ENCODE measurements around the gene IQCK.
"Not testable (repeated sequence)": the region's sequence is repeated elsewhere in the genome, so short reads cannot be mapped to it uniquely, and the experiment has no call there.

The IQCK gene

GRCh38 chr16:19717741-19718623 lies at the start of gene IQCK, which contains the start of gene KNOP1:
Gene IQCK (plus strand): TSS chr16:19718271. CDS start chr16:19718307, 36 bp downstream.
Gene KNOP1 (minus strand): TSS chr16:19718227. CDS start chr16:19715035, 3,192 bp downstream.
- peak; percentile 86 for DNase-seq

DNA sequence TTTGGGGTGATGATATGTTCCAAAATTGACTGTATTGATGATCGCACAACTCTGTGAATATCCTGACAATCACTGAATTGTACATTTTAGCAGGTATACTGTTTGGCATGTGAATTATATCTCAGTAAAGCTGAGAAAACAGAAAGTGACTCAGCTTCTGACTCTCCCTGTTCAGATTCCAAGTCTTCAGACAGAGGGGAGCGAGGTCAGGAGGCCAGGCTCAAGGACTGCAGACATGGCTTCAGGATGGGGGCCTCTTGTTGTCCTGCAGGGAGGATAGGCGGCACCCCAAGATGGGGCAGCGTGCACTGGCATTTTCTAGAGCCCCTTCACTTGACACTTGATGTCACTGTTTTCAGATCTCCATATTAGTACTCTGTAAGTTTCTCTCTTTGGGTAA lies 45.7 kb upstream of the IQCK start:
- no peak for DNase-seq

DNA sequence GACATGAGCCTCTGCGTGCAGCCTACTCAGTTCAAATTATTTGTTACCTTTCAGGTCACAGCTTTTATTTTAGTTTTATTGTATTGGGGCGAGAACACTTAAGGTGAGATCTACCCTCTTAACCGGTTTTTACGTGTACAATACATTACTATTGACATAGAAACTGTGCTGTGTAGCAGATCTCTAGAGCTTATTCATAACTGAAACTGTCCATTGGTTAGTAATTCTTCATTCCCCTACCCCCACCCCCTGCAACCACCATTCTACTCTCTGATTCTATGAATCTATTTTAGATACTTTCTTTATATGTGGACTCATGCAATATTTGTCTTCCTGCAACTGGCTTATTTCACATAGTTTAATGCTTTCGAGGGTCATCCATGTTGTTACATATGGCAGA lies 43.6 kb upstream of the IQCK start:
- DNase-seq = no peak

GRCh38 chr16:19677402-19677801 lies 40.7 kb upstream of the IQCK start:
- DNase-seq = no peak

- DNase-seq = no peak
Observed at GRCh38 chr16:19678804-19679203, 39.3 kb upstream of the IQCK start.

DNA sequence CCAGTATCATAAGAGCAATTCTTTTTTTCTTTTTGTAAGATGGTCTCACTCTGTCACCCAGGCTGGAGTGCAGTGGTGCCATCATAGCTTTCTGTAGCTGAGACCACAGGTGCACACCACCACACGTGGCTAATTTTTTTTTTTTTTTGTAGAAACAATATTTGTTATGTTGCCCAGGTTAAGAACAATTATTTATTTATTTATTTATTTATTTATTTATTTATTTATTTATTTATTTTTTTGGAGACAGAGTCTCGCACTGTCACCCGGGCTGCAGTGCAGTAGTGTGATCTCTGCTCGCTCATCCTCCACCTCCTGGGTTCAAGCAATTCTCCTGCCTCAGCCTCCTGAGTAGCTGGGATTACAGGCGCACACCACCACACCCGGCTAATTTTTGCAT lies 38.8 kb upstream of the IQCK start:
- DNase-seq = not testable (repeated sequence)

GRCh38 chr16:19680881-19681340 lies 37.2 kb upstream of the IQCK start:
- no peak for DNase-seq

GRCh38 chr16:19681637-19682036 lies 36.4 kb upstream of the IQCK start:
- DNase-seq = no peak

GRCh38 chr16:19683453-19684236 lies 34.4 kb upstream of the IQCK start:
- no peak for DNase-seq

DNA sequence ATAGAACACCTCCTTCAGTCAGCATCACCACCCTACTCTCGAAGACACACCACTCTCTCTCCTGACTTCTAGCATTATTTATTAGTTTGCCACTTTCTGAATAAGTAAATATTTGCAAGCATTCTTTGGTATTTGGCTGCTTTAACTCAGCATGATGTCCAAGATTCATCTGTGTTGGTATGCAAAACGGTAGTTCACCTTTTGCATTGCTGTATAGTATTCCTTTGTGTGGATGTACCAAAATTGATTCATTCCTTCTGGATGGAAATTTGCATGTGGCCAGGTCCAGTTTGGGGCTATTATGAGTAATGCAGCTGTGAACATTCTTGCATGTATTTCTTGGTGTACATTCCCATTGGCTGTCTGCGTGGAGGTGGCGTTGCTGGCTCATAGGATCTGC lies 32.9 kb upstream of the IQCK start:
- no peak for DNase-seq

DNA sequence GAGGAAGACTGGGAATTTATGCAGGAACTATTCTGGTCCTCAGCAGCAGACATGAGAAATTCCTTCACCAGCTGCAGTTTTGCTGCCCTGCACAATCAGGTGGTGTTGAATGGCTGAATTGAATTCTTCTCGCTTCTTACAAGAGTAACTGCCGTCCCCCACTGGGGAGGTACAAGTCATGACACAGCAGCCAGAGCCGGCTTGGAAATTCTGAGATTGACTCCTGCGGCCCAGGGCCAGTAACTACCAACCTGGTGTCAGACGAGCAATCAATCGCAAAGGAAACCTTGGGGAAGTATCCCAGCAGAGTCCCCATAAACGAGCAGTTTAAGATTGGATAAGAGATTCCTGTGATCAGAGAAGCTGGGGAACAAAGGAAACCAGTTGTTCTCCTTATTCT lies 30.8 kb upstream of the IQCK start:
- no peak for DNase-seq

GRCh38 chr16:19688396-19689024 lies 29.6 kb upstream of the IQCK start:
- no peak for DNase-seq

- no peak for DNase-seq
Observed at GRCh38 chr16:19689342-19689741, 28.7 kb upstream of the IQCK start.

DNA sequence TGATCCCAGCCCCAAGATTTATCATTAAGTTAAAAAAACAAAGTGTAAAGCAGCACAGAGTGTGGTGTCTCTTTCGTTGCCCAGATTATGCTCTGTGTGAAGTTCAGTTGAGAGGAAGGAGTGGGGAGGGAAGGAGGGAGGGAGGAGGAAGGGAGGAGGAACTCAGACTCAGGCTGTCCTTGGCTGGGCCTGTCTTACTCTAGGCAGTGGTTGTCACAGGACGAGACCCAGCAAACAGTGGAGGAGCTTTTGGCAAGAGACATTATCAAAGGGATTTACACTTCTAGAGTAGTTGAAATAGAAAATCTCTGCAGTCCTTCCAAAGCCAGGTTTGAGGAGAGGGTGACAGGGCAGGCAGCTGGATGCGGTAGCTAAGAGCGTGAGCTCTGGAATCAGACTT lies 27.9 kb upstream of the IQCK start:
- DNase-seq = no peak

GRCh38 chr16:19691161-19691711 lies 26.8 kb upstream of the IQCK start:
- no peak for DNase-seq

DNA sequence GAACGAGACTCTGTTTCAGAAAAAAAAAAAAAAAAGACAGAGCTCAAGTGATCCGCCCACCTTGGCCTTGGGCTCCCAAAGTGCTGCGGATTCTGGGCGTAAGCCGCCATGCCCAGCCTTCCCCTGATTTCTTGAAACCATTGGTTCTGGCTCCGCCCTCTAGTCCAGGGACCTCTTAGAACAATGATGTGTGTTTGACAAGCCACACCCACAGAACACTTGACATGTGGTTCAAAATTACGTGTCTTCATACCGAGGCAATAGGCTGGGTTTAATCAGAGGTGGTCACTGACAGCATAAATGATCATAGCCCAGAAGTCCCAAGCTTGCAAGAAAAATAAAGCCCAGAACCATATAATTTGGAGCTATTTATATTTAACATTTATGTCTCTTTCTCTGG lies 23.1 kb upstream of the IQCK start:
- no peak for DNase-seq

GRCh38 chr16:19696328-19696727 lies 21.7 kb upstream of the IQCK start:
- DNase-seq = peak; percentile 88

DNA sequence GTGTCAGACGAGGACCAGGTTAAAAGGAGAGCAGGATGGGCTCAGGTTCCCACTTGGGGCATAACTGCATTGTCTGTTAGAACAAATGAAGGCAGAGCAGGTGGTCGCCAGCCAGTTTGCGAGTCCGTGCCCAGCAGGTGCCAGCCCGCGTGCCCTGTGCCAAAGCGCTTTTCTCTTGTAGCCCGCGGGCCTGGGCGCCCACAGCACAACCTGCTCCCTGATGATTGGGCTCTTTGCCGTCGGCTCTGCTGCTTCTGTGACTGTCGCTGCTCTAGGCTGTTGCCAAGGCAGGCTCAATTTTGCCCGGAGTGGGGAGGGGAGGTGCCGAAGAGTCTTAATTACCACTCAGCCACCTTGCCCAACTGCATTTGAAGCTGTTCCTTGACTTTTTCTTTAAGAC lies 21.1 kb upstream of the IQCK start:
- no peak for DNase-seq

DNA sequence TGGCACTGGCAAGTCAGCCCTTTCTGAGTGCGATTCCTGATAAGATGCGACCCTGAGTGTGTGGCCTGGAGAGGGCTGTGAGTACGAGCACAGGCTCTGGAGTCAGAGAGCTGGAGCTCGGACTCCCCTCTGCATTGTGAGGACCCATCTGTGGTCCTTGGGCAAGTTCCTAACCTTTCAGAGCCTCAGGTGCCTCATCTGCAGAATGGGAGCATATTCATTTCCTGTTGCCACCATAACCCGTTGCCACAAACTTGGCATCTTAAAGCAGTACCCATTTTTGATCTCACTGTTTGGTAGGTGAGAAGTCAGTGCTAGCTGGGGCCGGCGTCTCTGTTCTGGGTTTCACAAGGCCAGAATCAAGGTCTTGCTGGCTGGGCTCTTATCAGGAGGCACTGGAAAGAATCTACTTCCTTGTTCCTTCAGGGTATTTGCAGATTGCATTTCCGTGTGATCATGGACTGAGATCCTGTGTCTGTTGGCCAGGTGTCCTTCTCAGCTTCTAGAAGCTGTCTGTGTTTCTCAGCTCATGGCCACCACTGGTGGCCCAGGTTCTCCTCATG lies 20.2 kb upstream of the IQCK start:
- DNase-seq = no peak

DNA sequence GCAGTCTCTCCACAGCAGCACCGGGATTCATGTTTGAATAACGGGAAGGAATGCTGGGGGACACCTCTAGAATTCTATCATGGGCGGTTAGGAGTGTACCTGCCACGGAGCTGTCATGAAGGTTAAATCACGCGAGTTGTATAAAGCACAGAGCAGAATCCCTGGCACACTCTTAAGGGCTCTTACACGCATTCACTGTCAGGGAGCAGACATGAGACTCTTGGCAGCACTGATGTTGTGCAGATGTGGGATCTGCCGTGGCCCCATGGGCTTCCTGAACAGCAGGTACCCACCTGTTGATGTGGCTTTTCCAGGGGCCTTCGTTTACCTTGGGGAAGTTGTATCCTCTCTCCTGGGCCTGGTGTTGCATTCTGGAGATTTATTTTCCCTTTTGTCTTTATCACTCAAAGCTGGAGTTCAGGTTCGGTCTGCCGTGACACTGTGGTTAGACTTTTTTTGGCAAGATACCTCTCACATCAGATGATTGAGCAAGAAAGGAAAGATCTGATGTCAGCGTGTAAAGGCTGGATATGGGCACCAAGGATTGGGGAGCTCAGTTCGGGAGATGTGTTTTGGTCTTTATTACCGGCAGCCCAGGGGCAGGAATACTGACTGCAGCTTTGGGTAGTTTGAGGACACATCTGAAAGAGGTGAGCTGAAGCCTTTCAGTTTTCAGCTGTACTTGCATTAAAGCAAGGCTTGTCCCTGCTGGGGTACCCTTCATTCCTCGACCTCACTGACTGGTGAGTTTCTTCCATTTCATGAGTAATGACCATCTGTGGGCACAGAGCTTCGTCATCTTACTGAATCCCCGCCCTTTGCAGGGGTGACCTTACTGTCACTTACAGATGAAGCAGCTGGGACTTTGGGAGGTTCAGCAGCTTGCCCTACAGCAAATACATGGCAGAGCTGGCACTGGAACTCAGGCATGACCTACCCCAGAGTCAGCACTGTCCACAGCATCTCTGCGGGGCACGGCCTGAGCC lies 19.3 kb upstream of the IQCK start:
- DNase-seq = peak; percentile 44

- DNase-seq = no peak
Observed at GRCh38 chr16:19699472-19699871, 18.6 kb upstream of the IQCK start.
